GM15510 (cell line): Measurements from ENCODE around the gene ERCC1.

Source experiments
- POLR2A ChIP-seq: IDR thresholded peaks from 3 replicates; pipeline ENCODE4 v1.6.1; 2011; ENCODE audit warnings: borderline replicate concordance; ENCODE audit not compliant: insufficient read length; ENCODE audit errors: extremely low read depth

Gene ERCC1

DNA sequence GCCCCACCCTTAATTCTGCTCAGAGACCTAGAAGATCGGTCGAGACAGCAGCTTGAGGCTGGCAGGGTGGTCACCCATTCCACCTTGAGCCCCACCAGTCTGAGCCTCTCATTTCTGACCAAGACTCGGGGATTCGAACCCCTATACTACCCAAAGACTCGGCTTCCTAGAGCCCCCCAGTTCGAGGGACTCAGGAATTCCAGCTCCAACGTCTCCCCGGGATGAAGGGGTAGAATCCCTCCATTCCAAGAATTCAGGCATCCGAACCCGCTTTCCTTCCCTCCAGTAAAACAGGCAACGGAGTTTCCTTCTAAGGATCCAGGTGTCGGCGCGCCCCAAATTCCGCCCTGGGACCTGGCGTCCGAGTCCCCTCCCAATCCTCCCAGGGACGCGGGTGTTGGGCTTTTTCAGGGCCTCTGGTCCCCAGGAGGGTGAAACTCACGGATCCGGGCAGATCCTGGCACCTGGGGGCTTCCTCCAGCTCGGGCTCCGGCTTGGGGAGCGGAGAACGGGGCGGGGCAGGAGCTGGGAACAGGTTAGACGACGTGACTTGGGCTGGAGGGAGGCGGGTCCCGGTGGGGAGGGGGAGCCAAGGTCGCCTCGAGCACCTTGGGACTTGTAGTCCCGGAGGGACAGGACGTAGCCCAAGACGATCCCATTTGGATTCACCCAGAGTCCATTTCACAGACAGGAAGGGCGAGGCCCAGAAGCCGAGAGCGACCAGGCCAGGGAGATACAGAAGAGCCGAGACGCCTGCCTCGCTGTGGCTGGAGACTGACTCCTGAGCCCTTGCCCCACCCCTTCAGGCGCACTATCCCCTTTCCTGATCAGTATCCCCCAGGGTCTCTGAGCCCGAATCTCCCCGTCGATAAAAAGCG is 18.9 kb downstream of the ERCC1 start, which contains the start of gene PPP1R13L:
PPP1R13L (minus strand) TSS at position 513 of the 878 bp plus-strand sequence. CDS start 6,751 bp downstream, outside the sequence.
- TF ChIP-seq POLR2A: no peak

DNA sequence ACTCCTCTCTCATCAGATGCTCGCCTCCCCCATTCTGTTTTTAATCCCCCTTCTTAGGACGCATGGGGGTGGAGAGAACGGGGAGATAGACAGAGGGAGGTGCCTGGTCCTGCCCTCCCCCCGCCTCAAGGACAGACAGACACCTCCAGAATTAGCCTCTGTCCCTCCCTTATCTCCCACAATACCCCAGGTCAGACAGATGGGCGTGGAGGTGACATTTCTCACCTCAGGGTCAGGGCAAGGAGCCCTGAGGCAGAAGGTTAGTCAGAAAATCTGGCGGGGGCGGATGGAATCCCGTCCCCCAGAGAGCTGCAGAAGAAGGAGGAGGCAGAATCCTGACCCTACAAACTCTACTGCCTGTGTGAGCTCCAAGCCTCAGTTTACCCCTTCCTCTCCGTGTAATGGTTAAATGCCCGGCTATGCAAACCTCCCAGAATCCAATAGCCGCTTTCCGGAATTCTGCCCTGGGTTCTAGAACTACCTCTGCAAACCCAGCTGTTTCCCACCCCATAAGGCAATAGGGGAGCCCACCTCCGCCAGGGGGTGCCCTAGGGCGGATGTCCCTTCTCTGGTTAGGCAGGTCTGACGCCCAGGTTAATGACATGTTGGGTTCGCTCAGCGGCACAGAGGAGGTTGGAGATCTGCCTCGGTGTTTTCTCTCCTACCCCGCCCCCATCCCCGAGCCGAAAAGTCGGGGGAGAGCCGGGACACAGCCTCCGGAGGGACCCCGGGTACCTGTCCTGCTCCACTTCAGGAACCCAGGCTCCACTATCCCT is 19.7 kb downstream of the ERCC1 start:
- no peak for TF ChIP-seq POLR2A

DNA sequence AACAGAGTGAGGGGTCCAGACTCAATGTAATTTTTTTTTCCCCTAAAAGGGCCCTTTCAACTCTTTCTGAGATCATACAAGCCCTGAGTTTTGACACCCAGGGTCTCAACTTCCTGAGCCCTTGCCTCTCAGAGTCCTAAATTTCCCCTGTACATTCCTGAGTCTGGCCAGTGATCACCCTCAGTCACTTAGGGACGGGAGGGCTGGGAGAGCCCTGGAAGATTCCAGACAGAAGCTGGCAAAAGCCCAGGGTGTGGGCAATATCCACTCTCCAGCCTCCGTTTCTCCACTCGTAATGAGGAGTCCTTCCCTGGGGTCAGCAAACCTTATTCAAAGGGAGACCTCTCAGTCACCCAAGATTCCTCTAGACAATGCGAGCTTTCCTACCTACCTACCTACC is 20.4 kb downstream of the ERCC1 start:
- TF ChIP-seq POLR2A: no peak

DNA sequence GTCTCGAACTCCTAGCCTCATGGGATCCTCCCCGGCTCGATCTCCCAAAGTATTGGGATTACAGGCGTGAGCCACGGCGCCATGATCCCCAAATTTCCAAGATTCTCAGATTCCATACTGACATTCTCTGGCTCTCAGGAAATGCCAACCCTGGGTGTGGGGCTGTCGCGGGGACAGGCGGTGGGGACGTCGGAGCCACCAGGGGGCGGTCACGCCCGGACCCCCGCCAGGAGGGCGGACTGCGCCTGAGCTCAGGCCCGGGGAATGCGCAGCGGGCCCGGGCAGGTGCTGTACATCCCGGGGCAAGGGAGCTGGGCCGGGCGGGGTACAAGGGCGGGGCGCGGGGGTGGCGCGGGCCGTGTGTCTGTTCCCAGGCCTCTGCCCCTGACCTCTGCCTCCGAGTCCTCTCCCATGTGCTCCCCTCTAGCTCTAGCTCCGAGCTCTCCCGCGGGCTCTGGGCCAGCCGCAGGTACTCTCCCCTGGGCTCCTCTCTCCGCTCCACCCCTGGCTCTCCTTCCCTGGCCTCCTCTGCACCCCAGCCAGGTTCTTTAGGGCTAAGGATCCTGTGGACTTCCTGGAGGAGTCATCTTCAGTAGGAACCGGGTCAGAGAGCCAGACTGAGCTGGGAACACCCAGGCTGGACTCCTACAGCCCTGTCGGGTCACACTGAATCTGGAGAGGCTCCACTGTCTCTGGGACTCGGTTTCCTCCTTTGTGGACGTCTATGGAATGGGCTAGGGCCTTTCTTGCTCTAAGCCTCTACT is 21.2 kb downstream of the ERCC1 start:
- no peak for TF ChIP-seq POLR2A

DNA sequence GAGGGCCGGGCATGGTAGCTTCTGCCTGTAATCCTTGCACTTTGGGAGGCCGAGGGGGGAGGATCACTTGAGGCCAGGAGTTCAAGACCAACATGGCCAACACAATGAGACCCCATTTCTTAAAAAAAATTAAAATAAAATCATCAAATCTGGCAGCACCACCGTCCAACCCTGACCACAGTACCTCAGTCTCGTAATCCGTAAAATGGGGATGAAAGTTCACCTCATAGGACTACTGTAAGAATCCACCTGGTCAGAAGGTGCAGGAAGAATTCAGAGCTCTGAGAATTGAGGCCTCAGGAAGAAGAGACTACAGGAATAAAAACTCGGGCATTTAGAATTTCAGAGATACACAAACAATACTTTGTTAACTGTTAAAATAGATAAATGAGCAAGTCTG is 21.9 kb downstream of the ERCC1 start:
- no peak for TF ChIP-seq POLR2A

DNA sequence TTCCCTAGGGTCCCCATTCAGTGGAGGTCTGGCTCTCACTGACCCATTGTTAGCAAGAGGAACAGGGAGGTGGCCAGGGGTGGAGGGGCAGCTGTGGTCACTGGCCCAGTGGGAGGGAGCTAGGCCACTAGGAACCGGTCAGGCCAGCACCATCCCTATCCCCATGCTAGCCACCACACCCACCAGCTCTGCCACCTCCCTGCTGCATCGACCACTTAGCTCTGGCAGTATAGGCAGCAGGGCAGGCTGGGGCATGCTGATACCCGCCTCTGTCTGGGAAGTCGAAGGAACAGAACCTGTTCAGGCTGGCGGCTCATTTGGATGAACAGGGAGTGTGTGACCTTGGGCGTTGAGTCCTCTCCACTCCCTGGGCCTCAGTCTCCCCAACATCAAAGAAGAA is 23.5 kb downstream of the ERCC1 start:
- no peak for TF ChIP-seq POLR2A

DNA sequence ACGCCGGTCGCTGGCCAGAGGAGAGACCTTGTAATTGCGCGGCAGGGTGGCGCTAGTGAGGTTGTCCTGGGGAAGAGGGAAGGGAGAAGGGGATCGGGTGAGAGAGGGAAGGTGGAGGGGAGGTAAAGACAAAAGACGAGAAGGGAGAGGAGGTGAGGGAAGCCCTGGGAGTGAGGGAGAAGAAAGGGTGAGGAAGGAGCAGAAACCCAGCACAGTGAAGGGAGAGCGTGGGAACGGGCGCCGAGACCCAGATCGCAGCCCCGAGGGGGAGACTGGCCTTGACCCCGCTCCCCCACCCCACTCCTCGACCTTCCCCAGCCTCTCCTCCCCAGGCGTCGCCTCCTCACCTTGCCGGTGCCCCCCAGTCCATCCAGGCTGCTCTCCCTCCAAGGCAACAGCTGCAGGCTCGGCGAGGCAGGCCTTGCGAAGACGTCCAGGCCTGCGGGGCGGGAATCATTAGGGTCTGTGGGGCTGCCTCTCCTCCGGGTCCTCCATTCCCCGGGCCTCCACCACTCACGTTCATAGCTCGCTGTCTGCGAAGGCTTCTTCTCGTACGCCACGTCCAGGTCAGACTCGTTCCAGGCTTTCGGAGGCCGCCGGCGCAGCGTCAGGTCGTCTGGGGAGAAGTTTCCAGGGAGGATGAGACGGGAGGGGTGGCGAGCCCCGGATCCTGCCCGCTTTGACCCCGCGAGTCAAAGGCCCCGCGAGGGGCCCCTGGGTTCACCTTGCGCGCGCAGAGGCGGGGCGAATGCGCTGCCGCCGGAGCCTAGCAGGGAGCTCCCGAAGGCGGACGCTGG is 27.7 kb downstream of the ERCC1 start:
- no peak for TF ChIP-seq POLR2A

DNA sequence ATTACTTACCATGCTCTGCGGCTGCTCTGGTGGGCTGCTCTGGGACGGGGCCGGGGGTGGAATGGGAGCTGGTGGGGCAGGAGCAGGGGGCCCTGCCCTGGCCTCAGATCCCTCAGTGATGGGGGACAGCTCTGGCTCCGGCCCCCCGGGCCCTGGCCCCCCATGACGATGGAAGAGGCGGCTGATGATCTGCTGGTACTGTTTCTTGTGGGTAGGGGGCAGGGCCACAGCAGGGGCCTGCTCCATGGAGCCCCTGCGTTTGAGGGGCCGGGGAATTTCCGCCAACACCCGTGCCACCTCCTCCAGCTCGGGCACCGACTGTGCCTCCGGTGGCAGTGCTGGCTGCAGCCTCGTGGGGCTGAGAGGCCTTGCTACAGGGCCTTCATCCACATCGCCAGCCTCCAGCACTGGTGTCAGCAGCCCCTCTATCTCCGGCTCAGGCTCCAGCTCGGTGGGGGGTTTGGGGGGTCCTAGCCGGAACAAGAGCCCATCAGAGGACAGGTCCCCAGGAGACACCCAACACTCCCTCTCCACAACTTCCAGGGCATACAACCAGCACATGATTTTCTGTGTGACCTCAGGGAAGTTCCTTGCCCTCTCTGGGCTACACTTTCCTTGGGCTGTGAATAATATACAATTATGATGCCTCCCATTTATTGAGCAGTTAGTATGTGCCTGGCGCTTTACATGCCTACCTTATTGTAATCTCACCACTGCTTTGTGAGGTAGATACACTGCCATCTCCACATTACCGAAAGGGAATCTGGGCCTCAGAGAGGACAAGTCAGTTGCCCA is 31.6 kb downstream of the ERCC1 start:
- no peak for TF ChIP-seq POLR2A

DNA sequence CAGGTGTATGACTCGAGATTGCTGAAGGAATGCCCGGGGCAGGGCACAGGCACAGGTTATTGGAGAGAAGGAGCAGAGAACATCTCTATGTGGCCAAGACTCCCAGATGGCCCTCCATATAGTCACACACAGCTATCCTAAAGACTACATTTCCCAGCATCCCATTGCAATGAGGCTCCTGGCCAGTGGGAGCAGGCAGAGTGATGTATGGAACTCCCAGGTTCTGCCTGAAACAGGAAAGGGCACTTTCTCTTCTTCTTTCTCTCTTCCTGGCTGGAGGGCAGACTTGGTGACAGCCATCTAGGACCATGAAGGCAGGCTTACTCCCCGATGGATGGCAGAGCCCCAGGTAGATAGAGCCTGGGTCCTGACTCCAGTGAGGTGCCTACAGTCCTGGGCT is 32.4 kb downstream of the ERCC1 start:
- no peak for TF ChIP-seq POLR2A

DNA sequence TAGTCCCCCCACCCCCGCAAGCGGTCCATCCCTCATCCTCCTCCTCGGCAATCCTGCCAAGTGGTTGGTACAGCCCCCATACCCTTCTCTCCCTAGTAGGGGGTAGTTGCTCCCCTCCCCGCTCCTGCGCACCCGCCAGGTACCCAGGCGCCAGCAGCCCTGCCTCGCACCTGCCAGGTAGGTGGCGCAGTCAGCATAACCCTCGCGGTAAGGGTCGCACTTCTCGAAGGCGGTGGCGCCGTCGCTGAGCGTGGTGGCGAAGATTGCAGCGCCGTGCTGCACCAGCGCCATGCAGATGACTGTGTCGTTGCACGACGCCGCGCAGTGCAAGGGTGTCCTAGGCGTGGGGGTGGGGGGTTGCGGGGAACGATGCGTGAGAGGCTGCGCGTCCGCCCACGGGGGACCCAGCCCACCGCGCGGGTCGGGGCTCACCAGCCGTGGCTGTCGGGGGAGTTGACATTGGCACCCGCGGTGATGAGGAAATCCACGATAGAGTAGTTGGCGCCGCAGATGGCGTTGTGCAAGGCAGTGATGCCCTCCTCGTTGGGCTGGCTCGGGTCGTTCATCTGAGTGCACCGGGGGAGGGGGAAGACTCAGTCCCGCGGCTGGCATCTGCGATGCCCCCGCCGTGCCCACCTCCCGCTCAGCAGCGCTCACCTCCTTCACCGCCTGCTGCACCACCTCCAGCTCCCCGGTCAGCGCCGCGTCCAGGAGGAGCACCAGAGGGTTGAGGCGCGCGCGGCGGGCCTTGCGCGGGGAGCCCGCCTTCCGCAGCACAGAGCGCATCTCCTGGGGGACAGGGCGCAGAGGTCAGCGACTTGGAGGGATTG is 38.1 kb downstream of the ERCC1 start:
- TF ChIP-seq POLR2A: no peak

DNA sequence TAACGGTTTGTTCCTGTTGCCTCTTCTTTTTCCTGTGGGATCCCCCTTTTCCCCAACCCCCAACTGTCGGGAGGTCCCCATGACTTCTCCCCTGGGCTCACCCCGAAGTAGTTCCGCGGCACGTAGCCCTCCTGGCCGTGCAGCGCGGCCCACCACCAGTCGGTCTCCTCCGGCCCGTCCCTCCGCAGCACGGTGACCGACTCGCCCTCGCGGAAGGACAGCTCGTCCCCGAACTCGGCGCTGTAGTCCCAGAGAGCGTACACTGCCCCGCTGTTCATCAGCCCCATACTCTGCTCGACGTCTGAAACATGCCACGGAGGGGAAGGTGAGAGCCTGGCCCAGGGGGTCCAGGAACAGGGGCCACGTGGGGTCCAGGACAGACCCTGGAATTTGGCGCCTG is 41.3 kb downstream of the ERCC1 start:
- no peak for TF ChIP-seq POLR2A

DNA sequence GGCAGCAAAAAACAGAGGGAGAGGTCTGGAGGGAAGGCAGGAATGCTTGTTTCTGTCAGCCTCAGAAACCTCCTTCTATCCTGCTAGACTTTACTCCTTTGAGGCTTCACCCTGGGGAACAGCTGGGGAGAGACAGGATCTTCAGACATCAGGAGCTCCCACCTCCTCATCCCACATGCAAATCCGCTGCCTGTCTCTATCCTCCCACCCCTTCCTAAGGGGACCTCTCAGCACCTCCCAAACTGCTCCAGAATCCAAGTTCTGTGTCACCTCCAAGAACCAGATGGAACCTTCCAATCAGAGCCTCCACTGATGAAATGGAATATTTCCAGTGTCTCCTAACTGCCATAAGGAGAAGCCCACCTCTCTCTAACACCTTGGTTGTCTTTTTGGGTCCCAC is 43.6 kb downstream of the ERCC1 start:
- no peak for TF ChIP-seq POLR2A
